Measurements from ENCODE around the gene LSS.

LSS gene

DNA sequence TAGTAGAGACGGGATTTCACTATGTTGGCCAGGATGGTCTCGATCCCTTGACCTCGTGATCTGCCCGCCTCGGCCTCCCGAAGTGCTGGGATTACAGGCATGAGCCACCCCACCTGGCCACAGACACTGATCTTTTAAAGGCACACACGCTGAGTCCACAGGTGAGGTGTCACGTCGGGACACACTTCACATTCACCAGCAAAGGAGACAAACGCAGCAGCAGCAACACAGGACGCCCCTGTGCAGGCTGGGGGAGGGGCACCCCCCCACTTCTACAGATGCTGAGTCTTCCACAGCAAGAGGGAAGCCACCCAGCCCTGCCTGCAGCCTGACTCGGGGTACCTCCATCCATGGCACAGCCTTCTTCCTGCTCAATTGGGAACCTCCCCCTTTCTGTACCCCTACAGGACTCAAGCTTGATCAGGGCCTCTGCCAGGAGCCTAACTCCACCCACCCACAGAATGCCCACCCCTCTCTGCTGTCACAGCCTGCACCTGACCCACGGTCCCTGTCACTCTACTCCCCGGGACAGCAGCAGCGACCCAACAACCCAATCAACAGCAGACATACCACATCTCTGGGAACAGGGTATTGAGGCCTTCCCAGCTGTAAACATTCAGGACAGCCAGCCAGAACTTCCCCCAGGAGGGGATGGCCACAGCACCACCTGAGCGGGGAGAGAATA lies 9.5 kb downstream of the LSS start:
- DNase-seq (ENCODE audit: low spot score) = no peak

DNA sequence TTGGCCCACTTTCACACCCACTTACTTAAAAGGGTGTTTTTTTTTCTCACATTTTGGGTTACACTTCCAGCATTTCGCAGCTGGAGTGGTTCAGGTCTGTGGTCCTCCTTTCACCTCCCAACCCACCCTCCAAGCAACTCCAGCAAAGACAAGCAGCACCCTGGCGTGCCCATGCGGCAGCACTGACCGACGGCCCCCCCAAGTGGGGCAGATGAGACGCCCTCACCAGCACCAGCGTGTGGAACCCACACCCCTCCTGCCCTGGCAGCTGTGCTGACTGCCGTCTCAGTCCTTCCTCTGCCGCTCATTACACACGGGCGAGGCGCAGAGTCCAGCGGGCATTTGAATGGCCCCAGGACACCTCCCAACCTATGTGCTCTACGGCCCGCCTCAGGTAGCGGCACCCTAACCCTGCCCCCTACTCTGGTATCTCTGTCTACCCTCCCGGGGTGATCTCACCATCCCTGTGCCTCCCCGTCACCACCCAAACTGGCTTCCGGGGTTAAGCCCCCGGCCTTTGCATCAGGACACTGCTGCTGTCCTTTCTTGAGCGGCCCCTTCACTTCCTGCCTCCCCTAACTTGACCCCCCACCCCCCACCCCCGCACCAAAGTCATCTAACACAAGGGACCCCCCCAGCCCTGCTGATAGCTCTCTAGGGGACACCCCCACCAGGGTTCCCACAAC lies 10.9 kb downstream of the LSS start:
- no peak for DNase-seq (ENCODE audit: low spot score)

DNA sequence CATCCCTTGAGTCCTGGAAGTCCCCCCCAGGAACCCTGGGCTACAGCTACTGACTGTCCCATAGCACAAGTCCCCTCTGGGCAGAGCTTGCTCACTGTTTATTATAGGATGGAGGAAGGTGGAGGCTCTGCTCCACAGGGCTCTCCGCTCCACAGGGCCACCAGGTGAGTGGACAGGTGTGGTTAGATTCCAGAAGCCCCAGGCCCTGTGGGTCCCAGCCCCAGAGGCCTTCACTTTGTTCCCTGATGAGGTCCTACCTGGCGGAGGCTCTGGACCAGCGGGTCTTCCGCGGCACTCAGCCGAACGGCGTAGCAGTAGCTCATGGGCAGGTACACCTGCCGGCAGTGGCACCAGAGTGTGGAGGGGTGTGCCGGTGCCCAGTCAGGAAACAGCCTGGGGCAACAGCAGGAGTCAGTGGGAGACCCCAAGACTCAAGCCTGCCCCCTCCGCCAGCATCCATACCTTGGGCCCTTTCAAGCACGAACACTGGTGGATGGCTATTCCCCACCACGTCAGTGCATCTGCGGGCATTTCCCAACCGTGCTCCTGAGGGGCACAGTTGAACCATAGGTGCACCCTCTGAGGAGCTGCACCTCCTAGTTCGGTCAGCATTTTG lies 12.3 kb downstream of the LSS start:
- no peak for DNase-seq (ENCODE audit: low spot score)

DNA sequence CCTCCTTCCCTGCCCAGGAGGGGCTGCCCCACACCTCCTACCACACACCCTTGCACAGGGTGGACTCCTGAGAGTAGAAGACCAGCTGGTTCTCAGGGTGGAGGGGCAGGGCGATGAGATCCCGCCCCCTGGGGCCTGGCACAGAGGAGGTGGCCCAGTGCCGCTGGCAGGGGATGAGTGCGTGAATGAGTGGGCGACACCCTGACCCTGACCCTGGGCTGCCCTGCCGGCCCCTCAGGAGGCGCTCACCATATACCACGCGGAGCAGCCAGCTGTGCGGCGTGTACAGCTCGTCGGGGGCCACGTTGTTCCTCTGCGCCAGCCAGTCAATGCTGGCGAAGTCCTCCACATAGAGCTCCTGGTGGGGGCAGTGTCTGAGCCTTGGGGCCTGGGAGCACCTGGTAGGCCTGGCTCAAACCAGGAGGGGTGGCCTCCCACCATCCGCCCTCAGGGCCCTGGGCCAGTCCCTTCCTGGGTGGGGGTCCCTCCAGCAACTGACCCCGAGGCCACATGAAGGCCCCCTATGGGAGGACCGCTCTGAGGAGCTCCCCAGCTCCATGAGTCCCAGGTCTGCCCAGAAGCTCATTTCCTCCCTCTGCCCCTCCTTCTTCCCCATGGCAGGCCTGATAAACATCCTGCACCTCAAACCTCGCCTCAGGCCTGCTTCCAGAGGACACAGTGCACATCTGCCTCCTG lies 13.0 kb downstream of the LSS start:
- no peak for DNase-seq (ENCODE audit: low spot score)

DNA sequence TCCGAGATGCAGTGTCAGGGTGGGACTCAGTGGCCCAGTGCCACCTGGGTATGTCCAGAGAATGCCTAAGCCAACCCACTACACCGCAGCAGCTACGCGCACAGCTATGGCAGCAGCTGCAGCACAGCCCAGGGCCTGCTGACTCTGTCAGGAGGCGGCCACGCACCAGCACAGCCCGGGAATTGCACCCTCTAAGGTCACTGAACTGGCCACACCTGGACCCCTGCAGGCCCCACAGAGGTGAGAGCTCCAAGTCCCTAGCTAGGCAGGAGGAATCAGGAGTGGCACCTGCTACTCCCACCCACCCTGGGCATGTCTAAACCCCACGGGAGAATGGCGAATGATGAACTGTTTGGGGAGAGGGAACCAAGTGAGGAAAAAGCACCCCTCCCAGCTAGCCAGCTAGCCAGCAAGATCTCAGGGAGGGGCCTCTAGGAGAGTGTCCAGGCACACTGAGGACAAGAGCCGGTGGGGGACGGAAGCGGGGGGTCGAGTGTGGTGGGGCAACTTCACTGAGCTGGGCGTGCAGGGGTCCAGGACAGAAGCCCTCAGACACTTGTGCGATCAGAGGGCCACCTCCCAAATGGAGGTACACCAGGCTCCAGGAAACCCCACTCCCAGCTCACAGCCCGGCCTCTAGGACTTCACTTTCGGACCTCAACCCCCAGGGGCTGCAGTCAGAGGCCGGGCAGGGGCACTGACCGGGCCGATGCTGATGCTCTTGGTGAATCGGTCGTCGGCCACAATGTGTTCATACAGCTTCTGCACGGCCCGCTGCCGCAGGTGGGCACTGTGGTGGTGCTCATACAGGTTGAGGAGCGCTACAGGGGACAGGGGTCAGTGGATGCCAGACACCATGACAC lies 13.9 kb downstream of the LSS start:
- DNase-seq (ENCODE audit: low spot score) = no peak

DNA sequence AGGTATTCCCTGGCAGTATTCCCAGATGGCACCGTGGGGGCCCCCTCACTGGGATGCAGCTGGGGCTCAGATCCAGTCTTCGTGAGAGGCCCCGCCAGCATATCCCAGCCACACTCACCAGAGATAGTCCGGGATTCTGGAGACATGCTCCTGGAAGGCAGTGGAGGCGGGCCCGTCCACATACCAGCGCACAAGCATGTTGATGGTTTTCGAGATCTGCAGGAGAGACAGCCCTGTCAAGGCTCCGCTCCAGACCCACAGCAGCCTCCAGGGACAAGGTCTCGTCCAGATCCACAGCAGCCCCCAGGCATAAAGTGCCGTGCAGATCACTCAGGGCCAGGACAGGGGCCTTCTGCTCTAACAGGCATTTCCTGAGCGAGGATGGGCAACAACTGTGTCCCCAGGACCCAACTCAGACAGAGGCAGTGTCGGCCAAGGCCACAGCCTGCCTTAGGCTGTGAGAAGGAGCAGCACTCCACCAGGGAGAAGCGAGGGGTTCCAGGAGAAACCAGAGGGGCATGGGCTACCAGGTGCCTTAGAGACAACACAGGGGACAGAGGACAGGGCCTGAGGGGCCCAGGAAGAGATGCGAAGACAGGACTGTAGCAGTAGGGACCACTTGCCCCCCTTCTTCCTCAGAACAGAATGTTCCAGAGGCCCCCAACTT lies 14.8 kb downstream of the LSS start:
- no peak for DNase-seq (ENCODE audit: low spot score)

DNA sequence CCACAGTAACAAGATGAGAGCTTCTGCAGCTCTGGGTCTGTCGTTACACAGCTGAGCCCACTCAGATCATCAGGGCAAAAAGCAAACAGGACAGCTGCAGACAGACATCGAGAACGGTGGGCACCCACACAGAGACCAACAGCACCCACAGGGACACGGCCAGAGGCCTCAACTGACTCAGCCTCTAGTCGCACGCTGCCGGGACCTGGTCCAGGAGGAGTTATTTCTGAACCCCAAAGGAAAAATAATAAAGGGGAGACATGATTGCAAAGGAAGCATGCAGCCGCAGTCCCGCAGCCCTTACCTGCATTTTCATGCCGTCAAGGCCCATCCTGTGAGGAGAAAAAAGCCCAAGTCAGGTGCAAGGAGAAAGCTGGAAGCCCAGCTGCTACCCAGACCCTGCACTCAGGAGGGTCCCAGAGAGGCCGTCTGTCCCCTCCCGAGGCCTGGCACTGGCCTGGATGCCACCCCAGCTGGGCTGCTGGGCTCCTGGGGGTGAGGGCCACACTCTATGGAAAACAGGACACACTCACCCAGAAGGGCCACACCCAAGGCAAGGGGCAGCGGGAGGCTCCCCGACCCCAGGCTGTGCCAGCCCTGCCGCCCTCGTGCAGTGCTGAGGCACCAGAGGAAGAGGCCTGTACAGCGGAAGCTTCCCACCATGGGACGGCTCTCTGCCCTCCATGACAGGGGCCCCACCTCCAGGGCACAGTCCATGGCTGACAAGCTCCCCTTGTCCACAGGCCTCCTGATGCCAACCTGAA lies 15.7 kb downstream of the LSS start:
- DNase-seq (ENCODE audit: low spot score) = no peak

DNA sequence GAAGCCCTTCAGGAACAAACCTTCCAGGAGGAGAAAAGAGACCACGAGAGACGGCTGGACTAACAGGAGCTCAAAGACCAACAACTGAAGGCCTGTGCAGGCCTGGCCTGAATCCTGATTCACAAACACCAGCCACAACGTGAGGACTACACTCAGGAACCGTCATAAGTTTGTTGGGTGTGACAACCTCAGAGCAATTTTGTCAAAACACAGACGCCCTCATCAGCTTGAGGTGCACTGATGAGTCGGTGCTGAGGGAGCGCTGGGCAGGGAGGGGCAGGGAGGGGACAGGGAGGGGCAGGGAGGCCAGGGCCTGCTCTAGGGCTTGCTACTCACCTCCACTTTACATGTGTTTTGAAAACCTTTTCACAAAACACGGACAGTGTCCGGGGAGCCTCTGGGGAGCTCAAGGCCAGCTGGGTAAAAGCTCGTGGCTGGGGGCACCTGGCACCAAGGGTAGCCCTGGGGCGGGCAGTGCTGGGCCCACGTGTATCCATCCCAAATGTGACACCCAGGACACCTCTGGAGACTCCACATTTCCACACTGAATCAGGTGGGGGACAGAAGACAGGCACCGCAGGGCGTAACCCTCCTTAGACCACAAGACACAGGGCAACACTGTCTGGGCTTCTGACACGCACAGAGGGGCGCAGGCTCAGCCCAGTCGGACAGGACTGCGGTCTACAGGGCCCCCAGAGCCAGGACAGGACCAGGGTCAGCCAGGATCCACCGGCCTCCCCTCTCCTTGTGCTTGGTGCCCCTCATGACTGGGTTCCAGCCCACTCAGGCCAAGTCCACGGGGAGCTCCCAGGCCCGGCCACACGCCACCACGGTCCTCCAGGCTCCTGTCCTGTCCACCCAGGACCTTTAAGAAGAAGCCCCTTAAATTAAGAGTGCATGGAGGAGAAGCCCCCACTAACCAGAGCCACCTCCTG lies 16.5 kb downstream of the LSS start:
- no peak for DNase-seq (ENCODE audit: low spot score)

DNA sequence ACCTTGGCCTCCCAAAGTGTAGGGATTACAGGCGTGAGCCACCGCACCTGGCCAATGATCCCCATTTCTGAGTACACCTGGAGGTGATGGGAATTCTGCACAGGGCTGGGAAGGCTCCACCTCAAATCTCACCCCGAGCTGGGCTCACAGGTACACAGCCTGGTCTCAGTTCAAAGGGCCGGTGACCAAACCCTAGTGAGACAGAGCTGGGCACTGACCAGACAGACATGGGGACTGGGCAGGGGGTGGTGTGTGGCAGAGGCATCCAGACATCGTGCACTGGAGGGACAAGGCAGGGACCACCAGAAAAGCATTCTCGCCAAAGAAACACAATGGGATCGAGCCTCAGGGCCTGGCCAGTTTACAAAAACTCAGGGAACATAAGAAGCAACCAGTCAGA lies 17.2 kb downstream of the LSS start:
- DNase-seq (ENCODE audit: low spot score) = no peak

DNA sequence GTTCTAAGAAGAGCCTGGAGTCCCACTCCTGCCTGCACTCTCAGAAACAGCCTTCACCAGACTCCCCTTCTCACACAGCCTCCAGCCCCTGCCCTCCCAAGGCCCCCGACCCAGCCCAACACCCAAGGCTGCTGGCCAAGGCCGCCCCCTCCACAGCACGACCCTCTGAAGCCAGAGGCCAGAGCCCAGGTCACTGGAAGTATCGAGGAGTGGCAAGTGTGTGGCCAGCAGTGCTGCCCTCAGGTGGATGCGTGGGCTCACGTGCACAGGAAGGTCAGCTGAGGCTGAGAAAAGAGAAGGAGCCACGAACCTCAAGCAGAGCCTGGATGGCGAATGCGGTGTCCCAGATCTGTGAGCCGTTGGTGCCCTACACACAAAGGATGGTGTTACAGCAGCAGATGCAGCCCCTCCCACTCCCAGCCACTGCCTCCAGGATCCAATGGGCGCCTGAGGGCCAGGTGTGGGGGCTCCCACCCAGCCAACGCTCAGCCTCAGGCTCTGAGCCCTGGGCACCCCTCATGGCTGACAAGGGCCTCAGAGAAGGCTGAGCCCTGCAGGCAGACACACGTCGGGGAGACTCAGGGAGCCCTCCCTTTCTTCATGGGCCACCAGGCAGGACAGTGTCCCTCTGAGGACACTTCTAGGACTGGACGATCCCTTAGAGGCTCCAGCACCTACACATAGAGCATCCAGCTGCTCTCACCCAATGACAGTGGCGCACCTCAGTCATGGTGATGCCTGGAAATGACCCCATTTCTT lies 18.0 kb downstream of the LSS start:
- no peak for DNase-seq (ENCODE audit: low spot score)

DNA sequence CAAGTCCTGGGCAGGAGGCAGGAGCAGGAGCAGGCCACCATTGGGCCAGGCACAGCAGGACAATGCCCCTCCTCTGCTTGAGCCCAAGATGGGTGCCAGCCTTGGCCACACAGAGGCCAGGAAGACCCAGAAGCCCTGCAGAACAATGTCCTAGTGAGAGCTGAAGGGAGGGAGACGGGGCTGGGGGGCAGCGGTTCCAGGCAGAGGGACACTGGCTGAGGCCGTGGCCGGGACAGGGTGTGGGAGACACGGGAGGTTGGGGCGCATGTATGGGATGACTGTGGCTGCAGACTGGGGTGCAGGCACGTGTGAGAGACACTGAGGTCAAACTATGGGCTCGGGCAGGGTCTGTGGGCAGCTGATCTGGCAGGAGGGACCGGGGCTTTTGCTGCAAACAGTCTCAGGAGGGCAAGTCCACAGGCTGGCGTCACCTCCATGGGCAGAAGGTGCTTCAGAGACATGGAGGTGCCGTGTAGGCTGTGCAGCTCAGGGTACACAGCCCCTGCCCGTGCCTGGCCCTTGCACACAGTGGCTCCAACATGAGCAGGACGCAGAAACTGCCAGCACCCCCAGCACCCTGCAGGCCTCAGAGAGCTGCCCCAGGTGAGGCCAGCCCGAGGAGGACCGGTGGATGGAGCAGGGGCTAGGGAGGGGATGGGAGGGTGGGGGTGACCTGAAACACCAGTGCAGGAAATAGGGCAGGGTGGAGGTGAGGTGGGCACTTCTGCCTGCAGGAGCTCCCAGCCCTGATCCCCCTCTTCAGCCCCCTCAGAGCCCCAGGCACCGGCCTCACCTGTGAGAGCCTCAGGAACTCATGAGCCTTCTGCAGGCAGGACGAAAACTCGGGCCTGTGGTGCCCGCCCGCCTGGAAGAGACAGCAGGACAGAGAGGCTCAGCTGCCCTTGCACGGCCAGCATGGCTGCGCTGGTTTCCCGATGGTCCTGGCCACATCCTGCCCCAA lies 19.5 kb downstream of the LSS start:
- no peak for DNase-seq (ENCODE audit: low spot score)

DNA sequence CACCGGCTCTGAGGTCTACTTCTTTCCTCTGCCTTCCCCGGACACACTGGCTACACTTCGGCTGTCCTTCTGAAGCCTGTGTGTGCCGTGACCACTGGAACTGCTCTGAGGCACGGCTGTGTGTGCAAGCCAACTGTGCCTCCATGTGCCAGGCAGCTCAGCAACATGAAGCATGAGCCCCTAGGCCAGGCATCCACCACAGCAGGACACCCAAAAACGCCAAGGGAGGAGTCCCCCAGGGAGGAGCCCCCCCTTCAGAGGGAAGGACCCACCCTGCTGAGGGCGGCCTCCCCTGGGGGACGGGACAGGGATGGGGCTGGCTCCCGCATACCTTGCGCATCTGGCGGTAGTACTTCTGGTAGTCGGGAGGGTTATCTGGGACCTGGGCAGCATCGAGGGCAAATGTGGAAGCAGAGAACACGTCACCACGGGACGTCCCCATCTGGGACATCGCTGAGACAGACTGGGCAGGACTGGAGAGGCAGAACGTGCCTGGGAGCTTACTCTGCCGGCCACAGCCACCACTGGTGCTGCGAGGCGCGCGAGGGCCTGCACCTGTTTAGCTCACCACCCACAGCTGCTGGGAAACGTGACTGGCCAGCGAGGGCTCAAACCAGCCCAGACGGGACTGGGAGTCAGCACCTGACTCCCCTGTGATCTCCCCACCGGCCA lies 20.5 kb downstream of the LSS start:
- no peak for DNase-seq (ENCODE audit: low spot score)

DNA sequence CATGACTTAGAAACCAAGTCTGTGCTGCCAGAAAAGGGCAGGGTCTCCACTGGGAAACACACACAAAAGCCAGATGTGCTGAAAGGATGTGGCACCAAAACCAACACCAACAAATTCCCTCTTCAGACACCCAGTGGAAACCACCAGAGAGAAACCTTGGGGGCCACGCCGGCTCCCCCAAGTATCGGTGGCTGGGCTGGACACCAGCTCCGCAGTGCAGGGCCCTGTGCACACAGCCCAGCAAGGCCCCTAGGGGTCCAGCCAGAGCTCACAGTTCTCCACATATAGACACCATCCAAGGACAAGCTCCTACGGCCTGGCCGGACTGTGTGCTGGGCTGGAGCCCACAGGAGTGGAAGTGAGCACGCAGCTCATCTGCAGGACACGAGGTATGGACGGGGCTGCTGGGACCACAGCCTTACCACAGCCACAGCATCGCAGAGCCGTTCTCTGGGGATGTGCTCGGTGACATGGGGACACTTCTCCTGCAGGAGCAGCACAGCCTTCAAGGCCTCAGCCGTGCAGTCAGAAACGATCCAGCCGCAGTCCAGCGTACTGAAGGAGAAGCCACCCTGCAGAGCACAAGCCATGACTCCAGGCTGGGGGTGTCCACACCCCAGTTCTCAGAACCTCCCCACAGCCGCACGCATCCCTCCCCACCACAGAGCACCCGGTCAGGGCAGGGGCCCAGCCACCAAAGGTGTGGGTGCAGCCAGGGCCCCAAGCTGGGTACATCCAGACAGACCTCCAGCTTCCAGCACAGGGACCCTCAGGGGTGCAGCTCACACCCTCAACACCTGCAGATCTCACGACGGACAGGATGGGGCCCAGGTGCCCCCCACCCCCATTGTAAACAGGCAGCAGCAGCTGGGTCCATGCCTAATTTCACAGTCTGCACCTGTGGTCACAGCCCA lies 21.3 kb downstream of the LSS start:
- no peak for DNase-seq (ENCODE audit: low spot score)

DNA sequence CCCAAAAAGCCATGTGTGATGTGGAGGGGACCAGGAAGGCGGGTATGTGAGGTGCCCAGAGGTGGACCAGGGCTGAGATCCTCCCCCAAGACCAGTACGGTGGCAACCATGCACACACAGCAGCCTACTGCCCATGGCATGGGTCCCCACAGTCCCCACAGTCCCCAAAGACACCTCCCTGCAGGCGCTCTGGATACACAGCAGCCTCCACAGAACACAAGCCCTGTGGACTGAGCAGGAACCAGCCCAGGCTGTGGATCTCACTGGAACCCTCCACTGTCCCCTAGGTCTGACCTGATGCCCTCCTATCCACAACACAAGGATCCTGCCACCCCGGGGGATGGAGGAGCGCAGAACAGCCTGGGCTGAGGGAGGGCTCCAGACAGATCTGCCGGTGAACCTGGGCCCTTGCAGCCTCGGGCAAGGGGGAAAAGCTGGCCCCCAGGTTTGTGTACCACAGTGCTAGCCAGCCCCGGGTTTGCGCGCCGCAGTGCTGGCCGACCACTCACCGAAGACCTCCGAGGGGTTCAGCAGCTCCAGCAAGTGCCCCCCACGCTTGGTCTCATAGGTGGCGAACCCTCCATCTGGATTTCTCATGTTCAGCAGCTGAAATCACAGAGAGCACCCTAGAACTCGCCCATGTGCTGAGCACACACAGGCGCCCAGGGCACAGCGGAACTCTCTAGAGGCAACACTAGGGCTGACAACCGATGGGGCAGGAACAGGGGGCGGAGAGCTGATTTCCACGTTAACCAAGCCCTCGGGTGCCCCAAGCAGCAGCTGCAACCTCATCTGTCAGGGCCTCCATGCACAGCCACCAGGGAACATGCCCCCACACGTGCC lies 22.2 kb downstream of the LSS start:
- no peak for DNase-seq (ENCODE audit: low spot score)

DNA sequence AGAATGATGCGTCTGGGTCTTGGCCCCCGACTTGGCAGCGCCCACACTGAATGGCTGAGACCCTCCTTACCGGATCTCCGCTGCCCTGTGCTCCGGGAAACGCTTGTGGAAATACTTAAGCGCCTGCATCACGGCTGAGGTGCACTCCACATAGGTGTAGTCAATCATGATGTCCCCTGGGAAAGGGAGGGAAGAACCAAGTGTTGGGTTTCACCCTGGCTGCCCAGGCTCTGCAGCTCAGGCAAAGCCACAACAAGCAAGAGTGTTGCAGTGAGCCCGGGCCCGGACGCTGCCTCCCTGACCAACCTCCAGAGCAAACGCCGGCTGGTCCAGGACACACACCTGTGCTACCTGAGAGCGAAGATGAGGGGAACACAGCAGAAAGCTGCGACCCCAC lies 22.8 kb downstream of the LSS start:
- no peak for DNase-seq (ENCODE audit: low spot score)
